Spleen (tissue), 7 donors: ENCODE measurements around the gene GZMH.

Source experiments
- POLR2A ChIP-seq, 3 donors: fragments of 450-650 bp; IDR thresholded peaks; one replicate each; pipeline ENCODE4 v1.5.1; 2017; ENCODE audit warnings: antibody characterized with exemption in 3 of 3, mild to moderate bottlenecking in 1 of 3
- TF ChIP-seq, protein P1 (sequence below), 11 experiments: fragments of 200-600 bp in 7 of 11; fragments of 450-650 bp in 4 of 11; sonication (generic) in 4 of 11; IDR thresholded peaks in 8 of 11; conservative IDR thresholded peaks in 3 of 11; 1 replicate in 7 of 11; 2 replicates in 4 of 11; pipeline versions ENCODE4 v1.4.0 to v1.8.0; 2016 to 2021; ENCODE audit warnings: antibody characterized with exemption in 11 of 11, inconsistent platforms in 4 of 11, mild to moderate bottlenecking in 1 of 11
- donor health status: DM: no; HTN: no; CAD: no; lungs with moderate emphysema.
- donor health status: DM: no; HTN: no; CAD: no.
- donor health status: DM: no; HTN: no; CAD: no.

DNA sequence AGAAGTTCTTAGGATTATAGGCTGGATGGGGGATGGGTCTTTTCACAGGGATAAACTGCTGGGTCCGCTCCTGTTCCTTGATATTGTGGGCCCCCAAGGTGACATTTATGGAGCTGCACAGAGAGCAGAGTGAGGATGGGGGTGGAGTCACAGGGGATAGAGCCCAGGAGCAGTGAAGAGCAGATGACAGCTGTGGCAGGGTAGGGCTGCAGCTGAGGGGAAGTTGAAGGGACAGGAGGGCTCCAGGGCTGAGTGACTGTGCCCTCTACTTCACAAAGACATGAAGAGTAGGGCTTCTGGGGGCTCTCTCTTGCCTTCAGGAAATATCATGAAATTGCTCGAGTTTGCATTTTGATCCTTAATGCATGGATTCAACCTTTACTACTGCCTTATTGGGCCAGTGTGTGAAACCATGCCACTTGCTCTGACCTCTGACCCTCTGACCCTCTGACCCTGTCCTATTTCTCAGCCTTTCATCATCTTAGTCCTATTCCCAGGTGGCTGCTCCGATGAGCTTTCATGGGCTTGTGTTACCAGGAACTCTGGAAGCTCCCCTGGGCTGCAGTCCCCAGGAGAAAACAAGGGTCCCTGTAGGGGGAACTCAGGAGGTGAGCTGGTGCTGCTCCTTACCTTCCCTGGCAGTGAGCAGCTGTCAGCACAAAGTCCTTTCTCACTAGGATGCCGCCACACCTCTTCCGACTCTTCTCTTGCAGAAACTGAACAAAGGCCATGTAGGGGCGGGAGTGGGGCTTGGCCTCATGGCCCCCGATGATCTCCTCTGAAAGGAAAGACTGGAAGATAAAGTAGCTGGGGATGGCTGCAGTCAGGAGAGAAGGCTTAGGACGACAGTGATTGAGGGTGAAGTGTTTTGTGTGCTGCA, 1.6 kb downstream of the GZMH start:
- TF ChIP-seq, protein P1, sequence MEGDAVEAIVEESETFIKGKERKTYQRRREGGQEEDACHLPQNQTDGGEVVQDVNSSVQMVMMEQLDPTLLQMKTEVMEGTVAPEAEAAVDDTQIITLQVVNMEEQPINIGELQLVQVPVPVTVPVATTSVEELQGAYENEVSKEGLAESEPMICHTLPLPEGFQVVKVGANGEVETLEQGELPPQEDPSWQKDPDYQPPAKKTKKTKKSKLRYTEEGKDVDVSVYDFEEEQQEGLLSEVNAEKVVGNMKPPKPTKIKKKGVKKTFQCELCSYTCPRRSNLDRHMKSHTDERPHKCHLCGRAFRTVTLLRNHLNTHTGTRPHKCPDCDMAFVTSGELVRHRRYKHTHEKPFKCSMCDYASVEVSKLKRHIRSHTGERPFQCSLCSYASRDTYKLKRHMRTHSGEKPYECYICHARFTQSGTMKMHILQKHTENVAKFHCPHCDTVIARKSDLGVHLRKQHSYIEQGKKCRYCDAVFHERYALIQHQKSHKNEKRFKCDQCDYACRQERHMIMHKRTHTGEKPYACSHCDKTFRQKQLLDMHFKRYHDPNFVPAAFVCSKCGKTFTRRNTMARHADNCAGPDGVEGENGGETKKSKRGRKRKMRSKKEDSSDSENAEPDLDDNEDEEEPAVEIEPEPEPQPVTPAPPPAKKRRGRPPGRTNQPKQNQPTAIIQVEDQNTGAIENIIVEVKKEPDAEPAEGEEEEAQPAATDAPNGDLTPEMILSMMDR (IDR thresholded peaks at IDR 0.05 in 8 of 11, conservative IDR thresholded peaks at IDR 0.05 in 3 of 11): no peak
- no peak for TF ChIP-seq POLR2A (IDR thresholded peaks at IDR 0.05)
